IPS-18a (cell line): Measurements from ENCODE around the gene MICOS13.

Experiments
- H3K27ac ChIP-seq: one replicate; pipeline ENCODE4 v1.5.1; 2013; ENCODE audit warnings: low read length
- H3K27me3 ChIP-seq: one replicate; pipeline ENCODE4 v1.6.1; 2013; ENCODE audit warnings: mild to moderate bottlenecking, low read length; ENCODE audit not compliant: control insufficient read depth, insufficient read depth
- H3K36me3 ChIP-seq: one replicate; pipeline ENCODE4 v1.6.1; 2013; ENCODE audit warnings: low read depth, low read length; ENCODE audit not compliant: control insufficient read depth
- H3K4me1 ChIP-seq: one replicate; pipeline ENCODE4 v1.6.1; 2013; ENCODE audit warnings: low read depth, low read length; ENCODE audit not compliant: control insufficient read depth
- H3K4me3 ChIP-seq: one replicate; pipeline ENCODE4 v1.5.1; 2013; ENCODE audit warnings: low read length
- H3K9ac ChIP-seq: one replicate; pipeline ENCODE4 v1.6.1; 2013; ENCODE audit warnings: mild to moderate bottlenecking, low read length, moderate library complexity
- H3K9me3 ChIP-seq: one replicate; pipeline ENCODE4 v1.6.1; 2013; ENCODE audit warnings: low read depth, low read length; ENCODE audit not compliant: control insufficient read depth

Gene MICOS13, protein sequence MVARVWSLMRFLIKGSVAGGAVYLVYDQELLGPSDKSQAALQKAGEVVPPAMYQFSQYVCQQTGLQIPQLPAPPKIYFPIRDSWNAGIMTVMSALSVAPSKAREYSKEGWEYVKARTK

DNA sequence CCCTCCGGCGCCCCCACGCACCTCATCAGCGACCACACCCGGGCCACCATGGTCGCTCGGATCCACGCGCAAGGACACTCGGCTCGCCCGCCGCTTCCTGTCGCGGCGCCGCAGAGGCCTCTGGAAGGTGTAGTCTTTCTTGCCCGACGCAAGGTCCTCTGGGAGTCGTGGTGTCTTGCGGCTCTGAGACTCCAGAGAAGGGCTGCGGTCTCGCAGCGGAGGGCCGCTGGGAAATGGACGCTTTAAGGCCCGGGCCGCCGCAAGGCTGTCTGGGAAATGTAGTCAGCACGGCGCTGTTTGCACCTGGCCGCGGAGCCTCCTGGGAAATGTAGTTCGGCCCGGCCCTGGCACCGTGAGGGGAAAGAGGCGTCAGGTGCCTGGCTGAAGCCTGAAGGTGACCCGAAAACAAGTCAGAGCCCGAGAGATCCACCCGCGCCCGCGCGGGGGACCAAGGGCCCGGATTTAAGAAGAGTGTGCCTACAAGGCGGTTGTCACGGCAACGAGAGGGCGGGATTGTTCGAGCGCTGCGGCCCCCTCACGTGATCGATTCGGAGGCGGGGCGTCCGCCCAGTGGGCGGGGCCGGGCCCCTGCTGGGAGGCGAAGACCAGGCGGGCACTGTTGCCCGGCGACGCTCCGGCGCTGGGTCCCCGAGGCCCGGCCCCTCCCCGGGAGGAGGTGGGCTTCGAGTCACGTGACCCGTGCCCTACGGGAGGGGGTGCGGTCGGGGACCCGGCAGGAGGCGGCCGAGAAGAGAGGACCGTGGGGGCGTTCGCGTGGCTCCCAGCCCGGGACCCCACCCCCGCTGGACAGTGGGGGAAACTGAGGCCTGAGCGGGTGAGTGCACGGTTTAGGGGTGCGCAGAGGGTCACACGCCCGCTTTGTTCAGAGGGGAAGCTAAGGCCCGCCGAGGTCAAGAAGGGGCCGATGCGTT is at the start of gene MICOS13, which contains the start of gene HSD11B1L:
MICOS13 (minus strand) TSS at position 80 of the 932 bp plus-strand sequence; CDS start at position 50, 30 bp downstream.
HSD11B1L (plus strand) TSS at position 591 of the 932 bp plus-strand sequence. CDS start 3,806 bp downstream, outside the sequence.
- Histone ChIP-seq H3K4me3 (peak within 1 kb of the TSS; percentile 89), H3K9me3 (no peaks in the 10 kb centered on the region), H3K36me3 (no peaks in the 10 kb centered on the region), H3K27ac (peak within 1 kb of the TSS; percentile 59), H3K9ac (peak within 1 kb of the TSS; percentile 52), H3K4me1 (no peaks in the 10 kb centered on the region), H3K27me3 (no peaks in the 10 kb centered on the region)

DNA sequence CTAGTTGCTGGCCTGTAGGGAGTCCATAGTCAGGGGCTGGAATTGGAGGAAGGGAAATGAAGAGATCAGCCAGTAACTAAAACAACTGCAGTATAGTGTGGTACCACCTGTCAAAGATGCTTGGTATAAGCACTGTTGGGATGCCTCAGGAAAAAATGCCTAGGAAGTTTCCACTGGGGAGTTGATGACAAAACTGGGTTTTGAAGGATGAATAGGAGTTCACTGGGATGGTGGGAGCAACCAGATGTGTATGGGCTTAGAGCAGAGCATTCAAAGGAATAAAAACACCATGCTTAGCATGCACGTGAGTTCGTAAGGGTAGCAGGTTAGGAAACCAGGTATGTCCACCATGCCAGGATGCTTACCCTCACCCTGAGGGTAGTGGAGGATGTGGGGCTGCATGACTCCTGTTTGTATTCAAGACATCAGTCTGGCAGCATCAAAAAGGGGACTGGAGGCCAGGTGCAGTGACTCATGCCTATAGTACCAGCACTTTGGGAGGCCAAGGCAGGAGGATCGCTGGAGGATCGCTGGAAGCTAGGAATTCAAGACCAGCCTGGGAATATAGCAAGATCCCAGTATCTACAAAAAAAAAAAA is 47.2 kb upstream of the MICOS13 start:
- Histone ChIP-seq H3K4me1 (no peaks in the 10 kb centered on the region), H3K27ac (no peak overlapping the region), H3K27me3 (no peaks in the 10 kb centered on the region), H3K4me3 (no peak overlapping the region), H3K9me3 (no peaks in the 10 kb centered on the region), H3K9ac (no peak overlapping the region), H3K36me3 (no peaks in the 10 kb centered on the region)

DNA sequence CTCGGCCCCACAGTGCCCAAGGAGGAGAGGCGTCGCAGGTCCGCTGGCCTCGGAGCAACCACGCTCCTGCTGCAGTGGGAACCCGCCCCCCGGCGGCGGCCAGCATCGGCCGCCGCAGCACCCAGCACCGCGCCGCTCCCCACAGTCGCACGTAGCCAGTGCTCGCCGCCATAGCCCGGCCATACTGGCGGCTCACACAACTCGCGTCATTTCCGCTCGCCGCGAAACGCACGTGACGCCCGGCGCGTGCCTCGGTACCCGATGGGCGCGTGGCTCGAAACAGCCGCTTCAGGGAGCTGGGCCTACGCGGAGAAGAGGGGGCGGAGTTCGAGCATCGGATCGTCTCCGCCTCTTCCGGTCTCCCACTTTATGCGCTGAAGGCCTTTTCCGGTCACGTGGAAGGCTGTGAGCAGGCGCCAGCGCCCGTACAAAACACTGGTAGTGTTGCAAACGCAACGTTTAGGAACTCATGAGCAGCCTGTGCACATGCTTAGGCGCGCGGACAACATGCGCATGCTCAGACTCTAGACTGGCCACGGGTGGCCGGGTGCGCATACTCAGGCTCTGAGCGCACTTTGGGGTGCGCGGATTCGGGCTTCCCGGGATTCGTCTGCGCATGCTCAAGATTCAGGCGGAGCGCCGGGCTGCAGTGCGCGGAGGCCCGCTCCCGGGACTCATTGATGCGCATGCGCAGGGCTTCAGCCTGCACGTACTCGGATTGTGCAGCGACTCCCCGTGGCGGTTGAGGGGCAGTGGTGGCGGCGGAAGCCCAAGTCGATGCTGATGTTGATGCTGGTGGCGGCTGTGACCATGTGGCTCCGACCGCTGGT is 39.9 kb upstream of the MICOS13 start, which contains the start of the genes CATSPERD and LONP1:
CATSPERD (plus strand) TSS at position 677 of the 830 bp plus-strand sequence; CDS start at position 778, 101 bp downstream.
LONP1 (minus strand) TSS at position 186 of the 830 bp plus-strand sequence; CDS start at position 172, 14 bp downstream.
- H3K27me3 ChIP-seq, result no peaks in the 10 kb centered on the region
- H3K4me3 ChIP-seq, result peak within 1 kb of the TSS; percentile 82
- peaks cover 5% of the 10 kb centered on the region for H3K36me3 ChIP-seq
- peak within 1 kb of the TSS; percentile 89 for H3K9ac ChIP-seq
- H3K4me1 ChIP-seq, result peaks cover 6% of the 10 kb centered on the region
- no peaks in the 10 kb centered on the region for H3K9me3 ChIP-seq
- peak within 1 kb of the TSS; percentile 92 for H3K27ac ChIP-seq

DNA sequence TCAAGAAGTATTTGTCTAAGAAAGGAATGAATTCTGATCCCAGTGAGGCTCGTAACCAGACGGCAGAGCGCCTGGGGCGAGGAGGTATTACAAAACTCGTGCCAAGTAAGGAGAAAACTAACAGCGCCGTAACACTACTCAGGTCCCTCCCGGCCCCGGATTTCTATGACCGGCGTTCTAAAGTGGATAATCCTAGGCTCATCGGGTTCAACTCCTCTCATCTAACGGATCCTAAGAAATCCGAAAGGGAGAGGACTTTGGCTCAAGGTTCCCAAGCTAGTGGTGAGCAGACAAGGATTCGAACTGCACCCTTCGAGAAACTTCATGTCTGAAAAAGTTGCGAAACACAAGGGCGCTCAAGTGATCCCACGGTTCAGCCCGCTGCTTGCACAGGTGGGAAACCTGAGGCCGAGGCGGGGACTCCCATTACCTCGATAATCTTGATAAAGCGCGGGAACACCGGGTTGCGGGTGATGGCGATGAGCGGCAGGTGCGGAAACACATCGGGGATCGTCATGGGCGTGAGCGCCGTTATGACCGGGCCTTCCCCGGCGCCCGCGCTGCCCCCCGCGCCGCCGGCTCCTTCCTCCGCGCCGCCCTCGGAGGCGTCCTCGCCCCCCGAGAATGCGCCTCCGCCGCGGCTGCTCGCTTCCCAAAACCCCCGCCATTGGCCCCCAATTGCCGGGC is 39.1 kb upstream of the MICOS13 start:
- H3K9me3 ChIP-seq, result no peaks in the 10 kb centered on the region
- H3K27me3 ChIP-seq, result no peaks in the 10 kb centered on the region
- peak overlapping the region; percentile 89 for H3K9ac ChIP-seq
- peaks cover 5% of the 10 kb centered on the region for H3K36me3 ChIP-seq
- peaks cover 6% of the 10 kb centered on the region for H3K4me1 ChIP-seq
- peak overlapping the region; percentile 46 for H3K27ac ChIP-seq
- peak overlapping the region; percentile 82 for H3K4me3 ChIP-seq

DNA sequence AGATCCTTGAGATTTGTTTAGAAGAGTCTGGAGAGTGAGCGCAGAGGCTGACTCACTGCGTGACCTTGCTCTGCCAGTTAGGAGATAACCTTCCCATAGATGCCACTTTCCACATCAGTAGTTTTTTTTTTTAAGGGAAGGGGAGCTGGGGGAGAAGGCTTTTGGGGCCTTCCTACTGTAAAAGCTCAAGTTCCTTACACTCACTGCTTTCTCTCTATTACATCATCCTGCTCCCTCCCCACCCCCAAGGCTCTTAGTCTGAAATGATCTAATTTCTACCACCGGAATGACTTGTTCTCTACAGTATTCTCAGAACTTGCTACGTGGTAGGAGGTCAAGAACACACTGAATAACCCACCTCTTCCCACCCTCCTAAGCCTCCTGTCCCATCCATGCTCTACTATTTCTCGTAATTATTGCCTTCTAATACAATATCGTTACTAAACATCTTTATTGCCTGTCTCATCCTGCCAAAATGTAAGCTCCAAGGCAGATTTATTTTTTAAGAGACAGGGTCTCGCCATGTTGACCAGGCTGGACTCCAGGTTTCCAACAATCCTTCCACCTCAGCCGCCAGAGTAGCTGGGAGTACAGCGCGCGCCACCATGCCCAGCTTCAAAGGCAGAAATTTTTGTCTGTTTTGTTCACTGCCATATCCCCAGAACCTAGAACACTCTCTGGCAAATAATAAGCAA is 38.4 kb upstream of the MICOS13 start:
- Histone ChIP-seq H3K4me1 (peaks cover 6% of the 10 kb centered on the region), H3K9me3 (no peaks in the 10 kb centered on the region), H3K9ac (peak overlapping the region; percentile 89), H3K4me3 (peak overlapping the region; percentile 82), H3K27me3 (no peaks in the 10 kb centered on the region), H3K27ac (no peak overlapping the region), H3K36me3 (peaks cover 9% of the 10 kb centered on the region)

DNA sequence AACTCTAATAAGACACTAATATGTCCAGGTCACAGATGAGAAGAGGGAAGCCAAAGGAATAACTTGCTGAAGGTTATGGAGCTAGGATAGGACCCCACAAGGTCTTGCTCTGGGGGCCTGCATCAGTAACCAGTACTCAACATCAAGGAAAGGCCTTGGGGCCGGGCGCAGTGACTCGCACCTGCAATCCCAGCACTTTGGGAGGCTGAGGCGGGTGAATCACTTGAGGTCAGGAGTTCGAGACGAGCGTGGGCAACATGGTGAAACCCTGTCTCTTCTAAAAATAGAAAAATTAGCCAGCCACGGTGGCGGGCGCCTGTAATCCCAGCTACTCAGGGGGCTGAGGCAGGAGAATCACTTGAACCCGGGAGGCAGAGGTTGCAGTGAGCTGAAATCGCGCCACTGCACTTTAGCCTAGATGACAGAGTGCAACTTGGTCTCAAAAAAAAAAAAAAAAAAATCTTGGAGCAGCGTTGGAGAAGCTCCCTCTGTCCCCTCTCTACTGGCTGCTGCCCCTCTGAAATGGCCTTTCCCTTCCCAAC is 37.8 kb upstream of the MICOS13 start:
- H3K9me3 ChIP-seq, result no peaks in the 10 kb centered on the region
- peak overlapping the region; percentile 82 for H3K4me3 ChIP-seq
- peaks cover 6% of the 10 kb centered on the region for H3K4me1 ChIP-seq
- peaks cover 15% of the 10 kb centered on the region for H3K36me3 ChIP-seq
- H3K27me3 ChIP-seq, result no peaks in the 10 kb centered on the region
- no peak overlapping the region for H3K9ac ChIP-seq
- H3K27ac ChIP-seq, result no peak overlapping the region

DNA sequence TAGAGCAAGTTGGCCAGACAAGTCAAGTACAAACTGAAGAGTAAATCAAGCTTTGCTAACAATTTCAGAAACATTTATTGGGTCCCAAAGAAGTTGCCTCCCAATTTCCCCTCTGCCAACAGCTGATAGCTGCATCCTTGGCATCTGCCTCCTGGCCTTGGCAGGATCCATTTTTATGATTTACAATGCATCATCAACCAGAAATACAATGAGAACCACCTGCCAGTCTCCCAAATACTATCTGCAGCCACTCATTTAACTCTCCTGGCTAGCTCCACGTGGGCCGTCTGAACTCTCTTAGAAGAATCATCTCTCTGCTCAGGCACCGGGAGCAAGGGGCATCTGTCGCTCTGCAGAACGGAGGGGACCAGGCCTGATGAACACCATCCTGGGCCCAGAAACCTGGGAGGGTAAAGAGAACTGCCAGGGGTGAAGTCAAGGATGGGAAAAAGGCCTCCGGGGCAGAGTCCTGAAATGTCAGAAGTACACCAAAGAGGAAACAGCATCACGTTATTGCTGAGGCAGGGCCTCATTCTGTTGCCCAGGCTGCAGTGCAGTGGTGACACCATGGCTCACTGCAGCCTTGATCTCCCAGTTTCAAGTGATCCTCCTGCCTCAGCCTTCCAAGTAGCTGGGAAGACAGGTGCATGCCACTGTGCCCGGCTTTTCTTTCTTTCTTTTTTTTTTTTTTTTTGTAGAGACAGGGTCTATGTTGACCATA is 37.1 kb upstream of the MICOS13 start:
- H3K9me3 ChIP-seq, result no peaks in the 10 kb centered on the region
- no peak overlapping the region for H3K27ac ChIP-seq
- H3K36me3 ChIP-seq, result peaks cover 22% of the 10 kb centered on the region
- H3K4me3 ChIP-seq, result no peak overlapping the region
- peaks cover 6% of the 10 kb centered on the region for H3K4me1 ChIP-seq
- no peaks in the 10 kb centered on the region for H3K27me3 ChIP-seq
- no peak overlapping the region for H3K9ac ChIP-seq

DNA sequence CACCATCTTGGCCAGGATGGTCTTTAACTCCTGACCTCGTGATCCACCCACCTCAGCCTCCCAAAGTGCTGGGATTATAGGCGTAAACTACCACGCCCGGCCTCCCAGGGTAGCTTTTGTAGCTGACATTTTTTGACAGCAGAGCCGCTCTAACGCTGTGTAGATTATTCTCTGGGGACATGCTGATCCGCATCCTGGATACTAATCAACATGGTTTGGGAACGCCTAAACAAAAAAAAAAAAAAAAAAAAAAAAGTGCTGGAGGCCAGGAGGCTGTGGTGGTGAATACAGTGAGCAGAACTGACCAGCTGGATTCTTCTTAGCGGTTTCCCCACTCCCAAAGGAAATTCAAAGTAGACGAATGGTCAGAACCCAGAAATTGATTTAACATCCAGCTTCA is 34.5 kb upstream of the MICOS13 start:
- Histone ChIP-seq H3K27me3 (no peaks in the 10 kb centered on the region), H3K4me3 (no peak overlapping the region), H3K27ac (no peak overlapping the region), H3K9me3 (no peaks in the 10 kb centered on the region), H3K9ac (no peak overlapping the region), H3K36me3 (peaks cover 45% of the 10 kb centered on the region), H3K4me1 (peaks cover 6% of the 10 kb centered on the region)

DNA sequence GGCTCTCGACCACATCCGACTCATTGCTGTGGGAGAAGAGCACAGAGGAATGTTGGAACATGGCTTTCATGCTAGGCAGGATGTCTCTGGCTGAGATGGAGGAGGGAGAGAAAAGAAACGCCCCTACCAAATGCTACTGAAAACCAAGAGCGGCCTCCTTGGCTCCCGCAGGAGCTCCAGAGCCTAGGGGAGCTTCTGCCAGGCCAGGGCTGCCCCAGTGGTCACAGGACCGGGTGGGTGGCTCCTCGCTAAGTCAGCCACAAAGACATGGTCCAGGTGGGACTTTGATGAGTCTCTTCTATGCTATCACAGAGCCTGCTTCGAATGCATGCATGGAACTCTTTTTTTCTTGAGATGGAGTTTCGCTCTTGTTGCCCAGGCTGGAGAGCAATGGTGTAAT is 32.9 kb upstream of the MICOS13 start:
- peaks cover 50% of the 10 kb centered on the region for H3K36me3 ChIP-seq
- no peaks in the 10 kb centered on the region for H3K27me3 ChIP-seq
- no peaks in the 10 kb centered on the region for H3K9me3 ChIP-seq
- H3K4me3 ChIP-seq, result no peak overlapping the region
- H3K4me1 ChIP-seq, result no peaks in the 10 kb centered on the region
- no peak overlapping the region for H3K27ac ChIP-seq
- no peak overlapping the region for H3K9ac ChIP-seq
